Testis (tissue), 2 donors: ENCODE measurements around the gene PRKRIP1.

Source experiments
- POLR2A ChIP-seq: fragments of 450-650 bp; IDR thresholded peaks from one replicate; pipeline ENCODE4 v1.6.1; 2017; ENCODE audit warnings: antibody characterized with exemption, mild to moderate bottlenecking, moderate library complexity
- TF ChIP-seq, protein P1 (sequence below), 3 experiments: fragments of 450-650 bp in 2 of 3; fragments of 200-600 bp in 1 of 3; sonication (generic) in 1 of 3; IDR thresholded peaks; one replicate each; pipeline ENCODE4 v1.5.1; 2016 to 2019; ENCODE audit warnings: antibody characterized with exemption in 3 of 3, mild to moderate bottlenecking in 2 of 3, moderate library complexity in 1 of 3

DNA sequence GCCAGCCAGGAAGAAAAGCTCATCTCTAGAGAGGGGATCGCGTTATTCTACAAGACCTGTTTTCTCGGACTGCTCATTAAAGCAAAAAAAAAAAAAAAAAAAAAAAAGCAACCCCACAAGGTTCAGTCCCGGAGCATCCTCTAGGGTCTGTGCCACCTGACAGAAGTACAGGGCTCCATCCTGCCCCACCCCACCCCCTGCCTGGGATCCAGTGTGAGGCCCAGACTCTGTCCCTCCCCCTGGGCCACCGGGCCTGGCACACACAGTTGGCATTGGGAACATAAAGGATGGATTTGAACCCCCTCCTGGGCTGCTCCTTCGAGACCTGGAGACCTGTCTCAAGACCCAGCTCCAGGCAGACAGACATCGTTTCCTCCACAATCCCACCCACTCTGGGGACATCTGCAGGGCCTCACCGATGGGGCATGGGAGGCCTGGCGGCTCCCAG lies 37.9 kb downstream of the PRKRIP1 start:
- TF ChIP-seq, protein P1, sequence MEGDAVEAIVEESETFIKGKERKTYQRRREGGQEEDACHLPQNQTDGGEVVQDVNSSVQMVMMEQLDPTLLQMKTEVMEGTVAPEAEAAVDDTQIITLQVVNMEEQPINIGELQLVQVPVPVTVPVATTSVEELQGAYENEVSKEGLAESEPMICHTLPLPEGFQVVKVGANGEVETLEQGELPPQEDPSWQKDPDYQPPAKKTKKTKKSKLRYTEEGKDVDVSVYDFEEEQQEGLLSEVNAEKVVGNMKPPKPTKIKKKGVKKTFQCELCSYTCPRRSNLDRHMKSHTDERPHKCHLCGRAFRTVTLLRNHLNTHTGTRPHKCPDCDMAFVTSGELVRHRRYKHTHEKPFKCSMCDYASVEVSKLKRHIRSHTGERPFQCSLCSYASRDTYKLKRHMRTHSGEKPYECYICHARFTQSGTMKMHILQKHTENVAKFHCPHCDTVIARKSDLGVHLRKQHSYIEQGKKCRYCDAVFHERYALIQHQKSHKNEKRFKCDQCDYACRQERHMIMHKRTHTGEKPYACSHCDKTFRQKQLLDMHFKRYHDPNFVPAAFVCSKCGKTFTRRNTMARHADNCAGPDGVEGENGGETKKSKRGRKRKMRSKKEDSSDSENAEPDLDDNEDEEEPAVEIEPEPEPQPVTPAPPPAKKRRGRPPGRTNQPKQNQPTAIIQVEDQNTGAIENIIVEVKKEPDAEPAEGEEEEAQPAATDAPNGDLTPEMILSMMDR (IDR thresholded peaks at IDR 0.05) = no peak
- no peak for TF ChIP-seq POLR2A
